Erythroblast (primary cell): Measurements from ENCODE around the gene NYAP2.

Experiments
- GATA1 ChIP-seq: IDR thresholded peaks from 2 replicates; pipeline ENCODE4 v1.6.1; 2011; ENCODE audit warnings: low read depth, mild to moderate bottlenecking, control low read depth, low read length, moderate library complexity
- POLR2A ChIP-seq: IDR thresholded peaks from 2 replicates; pipeline ENCODE4 v1.6.1; 2011; ENCODE audit warnings: mild to moderate bottlenecking, low read length

DNA sequence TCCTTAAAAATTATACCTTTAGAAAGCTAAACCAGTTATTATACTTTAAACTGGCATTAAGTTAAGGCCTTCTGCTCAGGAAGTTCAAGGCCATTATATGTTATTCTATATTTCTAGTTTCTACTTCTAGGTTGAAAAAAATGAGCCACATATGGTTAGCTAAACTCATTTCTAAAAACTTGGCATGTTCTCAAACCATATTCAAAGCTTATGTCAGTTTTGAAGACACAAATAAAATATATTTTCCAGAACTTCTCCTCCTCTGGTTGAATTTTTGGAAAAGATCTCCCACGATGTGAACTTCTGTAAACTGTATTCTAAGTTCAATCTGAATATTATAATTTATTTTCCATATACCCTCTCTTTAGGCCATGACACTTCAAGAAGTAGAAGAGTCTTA lies 103.5 kb downstream of the NYAP2 start:
- TF ChIP-seq POLR2A (no peak), GATA1 (no peak)
